Stimulated activated naive CD4-positive, alpha-beta T cell treated with Interleukin-2 at 50 U/mL for 16 hours (primary cell): ENCODE results near the gene NOTO.
A peak's percentile ranks its signal among the peaks of the same experiment; 100 is the strongest.
"Not testable (repeated sequence)": the region's sequence is repeated elsewhere in the genome, so short reads cannot be mapped to it uniquely, and the experiment has no call there.

Source experiments
- DNase-seq: peaks from one replicate; lab custom pipeline; 2025; lab: John Stamatoyannopoulos, UW

The NOTO gene

GRCh38 chr2:73200281-73200680, 2.1 kb upstream of the NOTO start:
- DNase-seq = not testable (repeated sequence)

DNA sequence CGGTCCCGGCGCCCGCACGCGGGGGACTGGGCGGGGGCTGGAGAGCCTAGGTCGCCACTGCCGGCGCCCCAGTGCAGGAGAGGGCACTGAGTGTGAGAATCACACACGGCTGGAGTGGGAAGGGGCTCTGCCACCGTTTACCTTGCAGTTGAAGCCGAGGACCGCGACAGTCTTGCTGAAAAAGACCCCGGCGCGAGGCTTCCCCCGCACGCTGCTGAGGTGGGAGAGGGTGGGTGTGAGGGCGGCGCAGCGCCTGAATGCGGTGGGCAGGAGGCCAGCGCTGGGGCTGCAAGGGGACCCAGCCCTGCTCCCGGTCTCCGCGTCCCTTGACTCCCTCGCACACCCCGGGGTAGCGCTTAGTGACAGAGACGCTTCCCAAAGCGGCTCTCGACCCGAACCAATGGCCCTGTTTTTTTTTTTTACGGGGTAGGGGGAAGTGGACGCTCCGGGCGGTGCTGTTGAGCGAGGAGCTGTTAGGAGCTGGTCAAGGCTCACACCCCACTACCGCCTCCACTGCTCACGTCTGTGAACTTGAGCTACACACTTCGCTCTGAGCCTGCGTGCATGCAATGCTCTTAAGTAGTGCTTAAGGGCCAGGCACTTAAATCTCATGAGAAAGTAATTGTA, 794 bp downstream of the NOTO start:
- DNase-seq = no peak

DNA sequence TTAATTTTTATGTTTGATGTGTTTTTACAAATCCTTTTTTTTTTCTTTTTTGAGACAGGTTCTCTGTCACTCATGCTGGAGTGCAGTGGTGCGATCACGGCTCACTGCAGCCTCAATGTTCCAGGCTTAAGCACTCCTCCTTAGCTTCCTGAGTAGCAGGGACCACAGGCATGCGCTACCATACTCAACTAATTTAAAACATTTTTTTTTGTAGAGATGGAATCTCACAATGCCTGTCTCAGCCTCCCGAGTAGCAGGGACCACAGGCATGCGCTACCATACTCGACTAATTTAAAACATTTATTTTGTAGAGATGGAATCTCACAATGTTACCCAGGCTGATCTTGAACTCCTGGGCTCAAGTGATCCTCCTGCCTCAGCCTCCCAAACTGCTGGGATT, 3.2 kb downstream of the NOTO start:
- no peak for DNase-seq

DNA sequence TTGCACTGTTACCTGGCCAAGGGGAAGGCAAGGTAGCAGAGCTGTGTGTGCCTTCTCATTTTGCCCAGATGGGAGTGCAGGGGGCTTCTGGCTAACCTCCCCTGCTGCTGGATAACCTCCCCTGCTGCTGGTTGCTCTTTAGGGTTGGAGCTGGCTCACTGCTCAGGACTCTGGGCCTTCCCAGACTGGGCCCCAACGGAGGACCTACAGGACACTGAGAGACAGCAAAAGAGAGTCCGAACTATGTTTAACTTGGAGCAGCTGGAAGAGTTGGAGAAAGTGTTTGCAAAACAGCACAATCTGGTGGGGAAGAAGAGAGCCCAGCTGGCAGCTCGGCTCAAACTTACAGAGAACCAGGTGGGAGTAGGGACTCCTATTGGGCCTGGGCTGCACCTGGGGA, 5.9 kb downstream of the NOTO start:
- no peak for DNase-seq

- DNase-seq = no peak
Observed at GRCh38 chr2:73210019-73210418, 7.6 kb downstream of the NOTO start.

DNA sequence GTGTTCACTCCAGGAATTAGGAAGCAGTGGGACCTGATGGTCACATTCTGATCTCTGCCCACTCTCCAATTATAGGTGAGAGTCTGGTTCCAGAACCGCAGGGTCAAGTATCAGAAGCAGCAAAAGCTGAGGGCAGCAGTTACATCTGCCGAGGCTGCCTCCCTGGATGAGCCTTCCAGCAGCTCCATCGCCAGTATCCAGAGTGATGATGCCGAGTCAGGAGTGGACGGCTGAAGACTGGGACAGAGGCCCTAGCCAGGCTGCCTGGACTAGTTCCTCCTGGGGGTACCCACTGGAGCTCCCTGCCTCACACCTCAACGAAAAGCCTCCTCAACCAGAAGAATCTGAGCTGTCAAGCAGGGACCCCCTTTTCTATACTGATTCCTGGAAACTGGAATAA, 8.3 kb downstream of the NOTO start:
- DNase-seq = no peak

GRCh38 chr2:73212098-73212447, 9.7 kb downstream of the NOTO start:
- no peak for DNase-seq

- peak; percentile 72 for DNase-seq
Observed at GRCh38 chr2:73212448-73213176, 10.2 kb downstream of the NOTO start.

GRCh38 chr2:73214120-73215035, 12.0 kb downstream of the NOTO start, which contains the start of gene SMYD5:
SMYD5 (plus strand) TSS chr2:73214245; CDS start chr2:73214267, 22 bp downstream.
- DNase-seq = peak; percentile 89

- no peak for DNase-seq
Observed at GRCh38 chr2:73215254-73215653, 12.9 kb downstream of the NOTO start.

- no peak for DNase-seq
Observed at GRCh38 chr2:73217160-73217559, 14.8 kb downstream of the NOTO start.

- DNase-seq = no peak
Observed at GRCh38 chr2:73217826-73218225, 15.5 kb downstream of the NOTO start.

GRCh38 chr2:73218298-73218697, 15.9 kb downstream of the NOTO start:
- DNase-seq = no peak

- no peak for DNase-seq
Observed at GRCh38 chr2:73223821-73224220, 21.4 kb downstream of the NOTO start.

GRCh38 chr2:73225513-73226360, 23.4 kb downstream of the NOTO start:
- DNase-seq = no peak

- DNase-seq = no peak
Observed at GRCh38 chr2:73227086-73227485, 24.7 kb downstream of the NOTO start.

GRCh38 chr2:73228631-73229030, 26.3 kb downstream of the NOTO start:
- DNase-seq = no peak

DNA sequence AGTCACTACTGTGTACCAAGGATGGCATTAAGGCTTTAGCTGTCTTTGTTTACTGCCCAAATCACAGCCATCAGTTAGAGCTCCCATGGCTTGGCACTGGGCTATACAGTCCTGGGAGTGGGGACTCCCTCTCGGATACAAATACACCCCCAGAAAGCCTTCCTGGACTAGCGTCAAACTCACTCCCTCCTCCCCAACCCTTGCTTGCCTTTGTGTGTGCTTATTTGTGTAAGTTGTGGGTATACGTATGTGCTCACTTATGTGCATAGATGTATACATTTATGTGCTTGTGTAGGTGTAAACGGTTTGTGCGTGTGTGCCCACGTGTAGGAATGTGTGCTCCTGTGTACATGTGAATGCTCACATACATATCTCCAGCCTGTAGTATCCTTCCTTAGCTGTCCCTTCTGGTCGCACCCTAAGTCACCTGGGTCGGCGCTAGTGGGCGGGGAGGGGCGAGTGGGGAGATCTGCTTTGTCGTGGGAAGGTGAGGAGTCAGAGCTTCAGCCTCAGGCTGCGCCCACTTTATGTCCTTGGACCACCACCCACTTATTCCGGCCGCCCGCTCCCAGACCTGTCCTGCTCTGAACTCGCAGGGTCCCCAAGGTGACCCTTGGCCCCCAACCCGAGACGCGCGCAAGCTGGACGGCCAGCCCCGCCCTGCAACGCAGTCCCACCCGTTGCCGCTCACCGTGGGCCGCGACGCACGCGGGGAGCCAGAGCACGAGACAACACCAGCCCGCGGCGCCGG, 30.2 kb downstream of the NOTO start:
- DNase-seq = peak; percentile 27

GRCh38 chr2:73233154-73233931, 31.0 kb downstream of the NOTO start, which contains the start of gene PRADC1:
PRADC1 (minus strand) TSS chr2:73233239; CDS start chr2:73233160, 79 bp downstream.
- peak; percentile 95 for DNase-seq
